LNCAP (cell line): Measurements from ENCODE around the gene PAK4.

Experiments used
- CTCF ChIP-seq: fragments of 450-650 bp; IDR thresholded peaks from 2 replicates; pipeline ENCODE4 v1.5.1; 2017; ENCODE audit warnings: mild to moderate bottlenecking

Gene PAK4

DNA sequence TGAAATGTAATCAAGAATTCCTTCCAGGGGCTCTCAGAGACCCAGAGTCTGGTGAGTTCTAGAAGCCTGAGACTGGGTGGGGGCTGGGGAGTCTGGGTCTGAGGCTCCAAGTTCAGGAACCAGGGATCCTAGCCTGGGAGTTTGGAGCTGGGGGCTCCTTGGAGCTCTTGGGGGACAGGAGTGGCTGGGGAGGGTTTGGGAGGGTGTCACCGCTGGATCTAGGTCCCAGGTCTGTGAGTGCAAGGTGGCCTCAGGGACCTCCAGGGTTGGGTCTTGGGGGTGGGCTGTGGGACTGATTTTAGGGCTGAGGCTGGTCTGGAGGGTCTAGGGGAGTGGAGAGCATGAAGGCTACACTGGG is 77.4 kb downstream of the PAK4 start:
- no peak for TF ChIP-seq CTCF

DNA sequence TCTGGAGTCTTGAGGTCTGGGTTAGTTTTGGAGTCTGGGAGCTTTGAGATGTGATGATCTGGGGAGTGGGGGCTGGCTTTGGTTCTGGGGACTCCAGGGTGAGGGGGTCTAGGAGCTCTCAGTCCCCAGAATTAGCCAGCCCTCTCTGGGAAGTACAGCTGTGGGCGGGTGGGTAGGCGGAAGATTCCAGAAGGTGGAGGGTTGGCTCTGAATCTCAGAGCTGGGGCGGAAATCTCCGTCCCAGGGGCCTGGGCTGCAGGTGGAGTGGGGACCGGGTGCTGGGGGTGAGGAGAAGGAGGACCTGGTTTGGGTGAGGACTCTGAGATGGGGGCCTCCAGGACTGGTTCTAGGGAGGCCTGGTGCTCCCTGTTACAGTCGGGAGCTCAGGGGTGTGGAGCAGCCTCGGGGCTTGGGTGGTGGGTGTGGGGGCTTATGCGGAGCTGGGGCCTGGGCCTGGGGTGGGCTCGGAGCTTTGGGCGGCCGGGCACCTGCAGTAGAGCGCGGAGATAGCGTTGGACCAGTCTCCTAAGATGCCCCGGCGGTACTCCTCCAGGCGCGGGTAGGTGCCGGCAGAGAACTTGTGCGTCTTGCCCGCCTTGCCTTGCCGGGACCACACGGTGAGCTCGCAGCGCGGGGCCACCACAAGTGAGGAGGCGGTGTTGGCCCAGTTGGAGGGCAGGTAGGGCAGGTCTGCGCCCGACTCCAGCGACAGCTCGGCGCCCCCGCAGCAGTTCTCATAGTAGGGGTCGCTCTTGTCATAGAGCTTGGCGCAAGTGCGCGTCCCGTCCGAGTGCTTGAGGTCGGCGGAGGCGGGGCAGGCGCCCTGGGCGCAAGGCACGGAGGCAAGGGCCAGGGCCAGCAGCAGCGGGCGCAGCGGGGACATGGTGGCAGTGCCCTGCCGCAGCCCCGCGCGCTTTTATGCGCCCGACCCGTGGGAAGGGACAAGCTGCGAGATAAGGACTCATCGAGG is 78.1 kb downstream of the PAK4 start, which contains the start of gene SYCN:
TSS of gene SYCN (minus strand) at position 892 of the 970 bp plus-strand sequence. CDS start at position 883, 9 bp downstream.
- no peak for TF ChIP-seq CTCF

DNA sequence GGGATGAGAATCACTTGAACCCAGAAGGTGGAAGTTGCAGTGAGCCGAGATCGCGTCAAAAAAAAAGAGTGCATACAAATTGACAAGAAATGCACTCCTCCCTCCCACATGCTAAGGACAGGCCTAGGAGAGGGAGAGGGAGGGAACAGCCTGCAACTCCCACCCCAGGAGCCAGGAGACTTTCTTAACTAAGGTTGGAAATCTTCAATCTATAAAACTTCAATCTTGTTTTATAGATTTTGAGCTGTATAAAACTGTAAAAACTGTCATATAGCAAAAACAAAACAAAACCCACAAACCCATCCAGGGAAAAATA is 79.8 kb downstream of the PAK4 start:
- no peak for TF ChIP-seq CTCF

DNA sequence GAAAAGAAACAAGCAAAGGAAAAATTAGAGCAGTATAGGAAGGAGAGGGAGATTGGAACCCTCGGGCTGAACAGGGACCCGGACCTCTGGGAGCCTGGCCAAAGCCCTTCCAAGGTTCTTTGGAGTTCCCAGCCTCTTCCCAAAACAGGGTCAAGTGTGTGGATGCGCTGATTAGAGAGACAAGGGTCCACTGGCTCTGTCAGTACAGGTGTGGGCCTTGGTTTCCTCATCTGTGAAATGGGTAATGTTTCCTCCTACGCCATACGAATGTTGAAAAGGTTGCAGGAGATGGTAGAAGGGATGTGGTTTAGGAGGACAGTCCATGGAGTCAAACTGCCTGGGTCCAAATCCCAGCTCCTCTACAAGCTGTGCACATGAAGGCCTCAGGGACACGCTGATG is 80.5 kb downstream of the PAK4 start:
- no peak for TF ChIP-seq CTCF

DNA sequence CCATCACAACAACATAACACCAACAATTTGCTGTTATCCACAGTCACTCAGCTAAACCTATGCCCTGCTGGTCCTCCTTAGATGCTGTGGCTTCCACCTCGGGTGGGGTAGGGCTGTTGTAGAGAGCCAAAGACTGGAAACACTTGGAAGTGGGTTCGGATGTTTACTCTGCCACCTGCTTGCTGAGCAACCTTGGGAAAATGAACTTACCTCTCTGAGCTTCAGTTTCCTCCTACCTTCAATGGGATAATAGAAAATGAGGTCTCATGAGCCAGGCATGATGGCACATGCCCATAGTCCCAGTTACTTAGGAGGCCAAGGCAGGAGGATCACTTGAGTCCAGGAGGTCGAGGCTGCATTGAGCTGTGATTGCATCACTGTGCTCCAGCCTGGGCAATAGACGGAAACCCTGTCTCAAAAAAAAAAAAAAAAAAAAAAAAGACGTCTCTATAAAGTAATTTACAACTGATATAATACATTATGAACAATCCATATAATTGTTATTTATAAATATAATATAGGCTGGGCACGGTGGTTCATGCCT is 81.8 kb downstream of the PAK4 start:
- TF ChIP-seq CTCF, result no peak

DNA sequence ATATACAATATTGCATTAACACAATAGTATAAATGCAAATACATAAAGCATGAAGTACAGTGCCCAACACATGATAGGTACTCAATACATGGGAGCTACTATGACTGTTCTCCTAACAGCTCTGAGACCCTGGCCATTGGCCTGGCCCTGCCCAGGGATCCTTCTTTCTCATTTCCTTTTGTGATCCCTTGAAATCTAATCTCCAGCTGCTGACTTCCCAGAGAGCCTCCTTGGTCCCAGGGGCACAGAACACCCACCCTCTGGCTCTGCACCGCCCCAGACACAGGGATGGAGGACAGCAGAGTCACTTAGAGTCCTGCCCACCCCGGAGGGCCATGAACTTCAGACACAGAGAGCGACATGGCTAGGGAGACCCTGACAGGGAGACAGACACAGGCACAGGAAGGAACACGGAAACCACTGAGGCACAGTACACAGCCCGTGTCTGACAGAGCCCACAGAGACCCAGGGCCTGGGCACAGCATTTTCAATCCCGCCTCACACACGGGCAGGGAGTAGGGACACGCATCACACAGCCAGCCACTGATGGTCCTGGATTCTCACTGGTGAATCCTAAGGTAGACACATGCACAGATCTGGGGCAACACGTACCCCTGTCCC is 82.7 kb downstream of the PAK4 start:
- TF ChIP-seq CTCF, result no peak

DNA sequence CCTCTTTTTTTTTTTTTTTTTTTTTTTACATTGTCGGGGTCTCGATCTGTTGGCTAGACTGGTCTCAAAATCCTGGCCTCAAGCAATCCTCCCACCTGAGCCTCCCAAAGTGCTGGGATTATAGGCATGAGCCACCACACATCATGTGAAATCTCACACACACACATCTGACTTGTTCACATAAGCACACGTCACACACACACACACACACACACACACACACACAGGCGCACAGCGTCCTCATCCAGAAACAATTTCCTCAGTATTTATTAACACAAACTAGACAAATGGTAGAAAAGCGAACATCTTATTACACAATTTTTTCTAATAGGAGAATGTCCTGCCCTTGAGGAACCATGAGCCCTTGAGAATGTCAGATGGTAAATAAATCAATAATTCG is 83.6 kb downstream of the PAK4 start:
- TF ChIP-seq CTCF, result no peak
